GM23338 (cell line): ENCODE data around the gene SH3D19. TPM values are rescaled to one million over a fixed set of nuclear protein-coding genes. Genes with fewer than 3 reads are reported as not detected.
A peak's percentile ranks its signal among the peaks of the same experiment; 100 is the strongest.

ENCODE experiments used
- ATAC-seq: fragments of 200-7000 bp; cut with Tn5 transposase; 3 replicates; pipeline ENCODE4 v1.9.1; 2020
- DNase-seq: peaks from one replicate; pipeline ENCODE4 v3.0.0-alpha.2; 2015; ENCODE audit warnings: low spot score
- H2AFZ ChIP-seq: fragments of 200-600 bp; sonication (generic); 2 replicates; pipeline ENCODE4 v1.8.0; 2016; ENCODE audit warnings: antibody characterized with exemption, mild to moderate bottlenecking, moderate library complexity
- H3F3A ChIP-seq: fragments of 200-600 bp; sonication (generic); replicated peaks from 2 replicates; pipeline ENCODE4 v1.8.0; 2017; ENCODE audit warnings: antibody characterized with exemption, mixed run types, low read depth
- H3K27ac ChIP-seq: fragments of 200-600 bp; sonication (generic); 2 replicates; pipeline ENCODE4 v1.6.1; 2016; ENCODE audit warnings: low read depth
- H3K27me3 ChIP-seq: fragments of 200-600 bp; sonication (generic); 2 replicates; pipeline ENCODE4 v1.8.0; 2016; ENCODE audit warnings: mild to moderate bottlenecking, mixed run types, moderate library complexity; ENCODE audit not compliant: insufficient read depth
- H3K36me3 ChIP-seq: fragments of 200-600 bp; sonication (generic); 2 replicates; pipeline ENCODE4 v1.8.0; 2016; ENCODE audit warnings: mild to moderate bottlenecking; ENCODE audit not compliant: insufficient read depth
- H3K4me1 ChIP-seq: fragments of 200-600 bp; sonication (generic); 2 replicates; pipeline ENCODE4 v1.8.0; 2016; ENCODE audit warnings: mild to moderate bottlenecking, moderate library complexity; ENCODE audit not compliant: insufficient read depth
- H3K4me2 ChIP-seq: fragments of 200-600 bp; sonication (generic); 2 replicates; pipeline ENCODE4 v1.7.1; 2017; ENCODE audit warnings: mixed run types
- H3K4me3 ChIP-seq: fragments of 200-600 bp; sonication (generic); 2 replicates; pipeline ENCODE4 v1.6.1; 2016; ENCODE audit warnings: mixed run types
- H3K79me2 ChIP-seq: fragments of 200-600 bp; sonication (generic); replicated peaks from 2 replicates; pipeline ENCODE4 v1.8.0; 2017; ENCODE audit warnings: mild to moderate bottlenecking; ENCODE audit not compliant: insufficient read depth
- H3K9me2 ChIP-seq: fragments of 200-600 bp; sonication (generic); 2 replicates; pipeline ENCODE4 v1.8.0; 2017; ENCODE audit not compliant: insufficient read depth
- H4K20me1 ChIP-seq: fragments of 200-600 bp; sonication (generic); replicated peaks from 2 replicates; pipeline ENCODE4 v1.8.0; 2017; ENCODE audit warnings: mild to moderate bottlenecking; ENCODE audit not compliant: insufficient read depth
- H3K27ac Mint-ChIP-seq: 2 replicates; pipeline ENCODE4 v1.8.0; 2020; ENCODE audit warnings: inconsistent platforms, mild to moderate bottlenecking, moderate library complexity, mixed read lengths
- H3K27me3 Mint-ChIP-seq: 3 replicates; pipeline ENCODE4 v1.8.0; 2022; ENCODE audit warnings: low read depth, mild to moderate bottlenecking, moderate library complexity, mixed read lengths, inconsistent platforms; ENCODE audit not compliant: insufficient read depth, poor library complexity
- H3K36me3 Mint-ChIP-seq: 3 replicates; pipeline ENCODE4 v1.8.0; 2021; ENCODE audit warnings: low read depth, mild to moderate bottlenecking, inconsistent platforms, moderate library complexity, mixed read lengths
- H3K4me1 Mint-ChIP-seq: 3 replicates; pipeline ENCODE4 v1.8.0; 2020; ENCODE audit warnings: mild to moderate bottlenecking, inconsistent platforms, mixed read lengths
- H3K4me3 Mint-ChIP-seq: 3 replicates; pipeline ENCODE4 v1.8.0; 2021; ENCODE audit warnings: moderate library complexity, mild to moderate bottlenecking, inconsistent platforms, mixed read lengths
- H3K9me3 Mint-ChIP-seq: 3 replicates; pipeline ENCODE4 v1.8.0; 2020; ENCODE audit warnings: moderate library complexity, mild to moderate bottlenecking, inconsistent platforms, mixed read lengths
- EZH2 ChIP-seq: fragments of 200-600 bp; sonication (generic); IDR thresholded peaks from one replicate; pipeline ENCODE4 v1.8.0; 2017; ENCODE audit warnings: antibody characterized with exemption, mild to moderate bottlenecking, low read depth; ENCODE audit not compliant: unreplicated experiment
- EZH2phosphoT487 ChIP-seq: fragments of 200-600 bp; sonication (generic); IDR thresholded peaks from one replicate; pipeline ENCODE4 v1.8.1; 2018; ENCODE audit warnings: antibody characterized with exemption; ENCODE audit not compliant: unreplicated experiment
- JUNB ChIP-seq: IDR thresholded peaks from one replicate; pipeline ENCODE4 v1.6.1; 2016; ENCODE audit warnings: antibody characterized with exemption; ENCODE audit not compliant: unreplicated experiment
- ZNF331 ChIP-seq: fragments of 250-450 bp; sonication (Bioruptor Pico); IDR thresholded peaks from 2 replicates; pipeline ENCODE4 v1.5.0; 2020; ENCODE audit warnings: low read depth, mild to moderate bottlenecking, moderate library complexity
- polyA plus RNA-seq: library from polyadenylated mRNA; unstranded; fragments of >200 nt; fragmentation: Nextera tagmentation; extraction: Ambion mirVana; gene quantifications from 2 replicates; pipeline ENCODE4 v1.2.1, GENCODE V29; 2016
- total RNA-seq: library from RNA; depleted of rRNA; stranded (reverse); fragments of >200 nt; shearing (Covaris generic); gene quantifications from 2 replicates; pipeline ENCODE4 v1.2.3, GENCODE V29; 2014
- TF ChIP-seq, protein P1 (sequence below): IDR thresholded peaks from one replicate; pipeline ENCODE4 v1.6.1; 2018; ENCODE audit warnings: antibody characterized with exemption; ENCODE audit not compliant: unreplicated experiment
- TF ChIP-seq, protein P2 (sequence below): fragments of 250-450 bp; sonication (Bioruptor Pico); IDR thresholded peaks from 2 replicates; pipeline ENCODE4 v1.5.0; 2020; ENCODE audit warnings: mild to moderate bottlenecking, moderate library complexity

SH3D19 gene
- total and polyA plus RNA-seq, 2 experiments from 2014 or later, result 25.3 to 57.4 TPM

DNA sequence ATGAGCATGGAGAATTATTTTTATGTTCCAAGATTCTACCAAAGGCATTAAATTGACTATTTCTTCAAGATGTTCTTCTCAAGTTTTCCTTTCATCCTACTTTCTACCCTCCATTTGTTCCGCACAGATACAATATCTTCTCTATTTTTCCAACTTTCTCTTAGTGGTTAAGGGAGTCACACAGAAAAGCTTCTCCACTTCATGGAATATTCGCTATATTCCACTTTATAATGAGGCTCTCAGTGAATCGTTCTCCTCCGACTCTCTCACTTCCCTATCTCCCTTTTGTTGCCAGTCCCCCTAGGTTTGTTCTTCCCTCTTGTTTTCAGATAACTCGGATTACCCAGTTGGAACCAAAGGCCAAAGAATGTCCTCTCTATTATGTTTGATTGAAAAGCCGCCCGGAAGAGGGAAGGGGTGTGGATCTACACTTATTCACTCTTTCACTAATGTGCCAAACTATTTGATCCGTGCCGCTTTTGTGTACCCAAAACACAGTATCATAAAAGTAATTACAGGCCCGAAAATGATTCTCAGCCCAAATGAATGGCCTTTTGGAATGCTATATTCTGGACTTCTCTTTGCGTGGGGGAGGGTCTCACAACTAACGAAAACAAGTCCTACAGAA is 1.2 kb downstream of the SH3D19 start:
- H3K4me3 ChIP-seq, result peak overlapping the region; percentile 77
- no peaks in the 10 kb centered on the region for H3K36me3 ChIP-seq
- H3K27me3 Mint-ChIP-seq, result peaks cover 4% of the 10 kb centered on the region
- TF ChIP-seq JUNB, result no peak
- TF ChIP-seq, protein P1, sequence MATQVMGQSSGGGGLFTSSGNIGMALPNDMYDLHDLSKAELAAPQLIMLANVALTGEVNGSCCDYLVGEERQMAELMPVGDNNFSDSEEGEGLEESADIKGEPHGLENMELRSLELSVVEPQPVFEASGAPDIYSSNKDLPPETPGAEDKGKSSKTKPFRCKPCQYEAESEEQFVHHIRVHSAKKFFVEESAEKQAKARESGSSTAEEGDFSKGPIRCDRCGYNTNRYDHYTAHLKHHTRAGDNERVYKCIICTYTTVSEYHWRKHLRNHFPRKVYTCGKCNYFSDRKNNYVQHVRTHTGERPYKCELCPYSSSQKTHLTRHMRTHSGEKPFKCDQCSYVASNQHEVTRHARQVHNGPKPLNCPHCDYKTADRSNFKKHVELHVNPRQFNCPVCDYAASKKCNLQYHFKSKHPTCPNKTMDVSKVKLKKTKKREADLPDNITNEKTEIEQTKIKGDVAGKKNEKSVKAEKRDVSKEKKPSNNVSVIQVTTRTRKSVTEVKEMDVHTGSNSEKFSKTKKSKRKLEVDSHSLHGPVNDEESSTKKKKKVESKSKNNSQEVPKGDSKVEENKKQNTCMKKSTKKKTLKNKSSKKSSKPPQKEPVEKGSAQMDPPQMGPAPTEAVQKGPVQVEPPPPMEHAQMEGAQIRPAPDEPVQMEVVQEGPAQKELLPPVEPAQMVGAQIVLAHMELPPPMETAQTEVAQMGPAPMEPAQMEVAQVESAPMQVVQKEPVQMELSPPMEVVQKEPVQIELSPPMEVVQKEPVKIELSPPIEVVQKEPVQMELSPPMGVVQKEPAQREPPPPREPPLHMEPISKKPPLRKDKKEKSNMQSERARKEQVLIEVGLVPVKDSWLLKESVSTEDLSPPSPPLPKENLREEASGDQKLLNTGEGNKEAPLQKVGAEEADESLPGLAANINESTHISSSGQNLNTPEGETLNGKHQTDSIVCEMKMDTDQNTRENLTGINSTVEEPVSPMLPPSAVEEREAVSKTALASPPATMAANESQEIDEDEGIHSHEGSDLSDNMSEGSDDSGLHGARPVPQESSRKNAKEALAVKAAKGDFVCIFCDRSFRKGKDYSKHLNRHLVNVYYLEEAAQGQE, result no peak
- 0 out of 2 replicates have a peak, but pooled peaks have one; percentile 9 for TF ChIP-seq ZNF331 (CRISPR knock-in tag)
- TF ChIP-seq, protein P2, sequence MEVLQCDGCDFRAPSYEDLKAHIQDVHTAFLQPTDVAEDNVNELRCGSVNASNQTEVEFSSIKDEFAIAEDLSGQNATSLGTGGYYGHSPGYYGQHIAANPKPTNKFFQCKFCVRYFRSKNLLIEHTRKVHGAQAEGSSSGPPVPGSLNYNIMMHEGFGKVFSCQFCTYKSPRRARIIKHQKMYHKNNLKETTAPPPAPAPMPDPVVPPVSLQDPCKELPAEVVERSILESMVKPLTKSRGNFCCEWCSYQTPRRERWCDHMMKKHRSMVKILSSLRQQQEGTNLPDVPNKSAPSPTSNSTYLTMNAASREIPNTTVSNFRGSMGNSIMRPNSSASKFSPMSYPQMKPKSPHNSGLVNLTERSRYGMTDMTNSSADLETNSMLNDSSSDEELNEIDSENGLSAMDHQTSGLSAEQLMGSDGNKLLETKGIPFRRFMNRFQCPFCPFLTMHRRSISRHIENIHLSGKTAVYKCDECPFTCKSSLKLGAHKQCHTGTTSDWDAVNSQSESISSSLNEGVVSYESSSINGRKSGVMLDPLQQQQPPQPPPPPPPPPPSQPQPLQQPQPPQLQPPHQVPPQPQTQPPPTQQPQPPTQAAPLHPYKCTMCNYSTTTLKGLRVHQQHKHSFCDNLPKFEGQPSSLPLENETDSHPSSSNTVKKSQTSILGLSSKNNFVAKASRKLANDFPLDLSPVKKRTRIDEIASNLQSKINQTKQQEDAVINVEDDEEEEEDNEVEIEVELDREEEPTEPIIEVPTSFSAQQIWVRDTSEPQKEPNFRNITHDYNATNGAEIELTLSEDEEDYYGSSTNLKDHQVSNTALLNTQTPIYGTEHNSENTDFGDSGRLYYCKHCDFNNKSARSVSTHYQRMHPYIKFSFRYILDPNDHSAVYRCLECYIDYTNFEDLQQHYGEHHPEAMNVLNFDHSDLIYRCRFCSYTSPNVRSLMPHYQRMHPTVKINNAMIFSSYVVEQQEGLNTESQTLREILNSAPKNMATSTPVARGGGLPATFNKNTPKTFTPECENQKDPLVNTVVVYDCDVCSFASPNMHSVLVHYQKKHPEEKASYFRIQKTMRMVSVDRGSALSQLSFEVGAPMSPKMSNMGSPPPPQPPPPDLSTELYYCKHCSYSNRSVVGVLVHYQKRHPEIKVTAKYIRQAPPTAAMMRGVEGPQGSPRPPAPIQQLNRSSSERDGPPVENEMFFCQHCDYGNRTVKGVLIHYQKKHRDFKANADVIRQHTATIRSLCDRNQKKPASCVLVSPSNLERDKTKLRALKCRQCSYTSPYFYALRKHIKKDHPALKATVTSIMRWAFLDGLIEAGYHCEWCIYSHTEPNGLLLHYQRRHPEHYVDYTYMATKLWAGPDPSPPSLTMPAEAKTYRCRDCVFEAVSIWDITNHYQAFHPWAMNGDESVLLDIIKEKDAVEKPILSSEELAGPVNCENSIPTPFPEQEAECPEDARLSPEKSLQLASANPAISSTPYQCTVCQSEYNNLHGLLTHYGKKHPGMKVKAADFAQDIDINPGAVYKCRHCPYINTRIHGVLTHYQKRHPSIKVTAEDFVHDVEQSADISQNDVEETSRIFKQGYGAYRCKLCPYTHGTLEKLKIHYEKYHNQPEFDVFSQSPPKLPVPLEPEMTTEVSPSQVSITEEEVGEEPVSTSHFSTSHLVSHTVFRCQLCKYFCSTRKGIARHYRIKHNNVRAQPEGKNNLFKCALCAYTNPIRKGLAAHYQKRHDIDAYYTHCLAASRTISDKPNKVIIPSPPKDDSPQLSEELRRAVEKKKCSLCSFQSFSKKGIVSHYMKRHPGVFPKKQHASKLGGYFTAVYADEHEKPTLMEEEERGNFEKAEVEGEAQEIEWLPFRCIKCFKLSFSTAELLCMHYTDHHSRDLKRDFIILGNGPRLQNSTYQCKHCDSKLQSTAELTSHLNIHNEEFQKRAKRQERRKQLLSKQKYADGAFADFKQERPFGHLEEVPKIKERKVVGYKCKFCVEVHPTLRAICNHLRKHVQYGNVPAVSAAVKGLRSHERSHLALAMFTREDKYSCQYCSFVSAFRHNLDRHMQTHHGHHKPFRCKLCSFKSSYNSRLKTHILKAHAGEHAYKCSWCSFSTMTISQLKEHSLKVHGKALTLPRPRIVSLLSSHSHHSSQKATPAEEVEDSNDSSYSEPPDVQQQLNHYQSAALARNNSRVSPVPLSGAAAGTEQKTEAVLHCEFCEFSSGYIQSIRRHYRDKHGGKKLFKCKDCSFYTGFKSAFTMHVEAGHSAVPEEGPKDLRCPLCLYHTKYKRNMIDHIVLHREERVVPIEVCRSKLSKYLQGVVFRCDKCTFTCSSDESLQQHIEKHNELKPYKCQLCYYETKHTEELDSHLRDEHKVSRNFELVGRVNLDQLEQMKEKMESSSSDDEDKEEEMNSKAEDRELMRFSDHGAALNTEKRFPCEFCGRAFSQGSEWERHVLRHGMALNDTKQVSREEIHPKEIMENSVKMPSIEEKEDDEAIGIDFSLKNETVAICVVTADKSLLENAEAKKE, result no peak
- no peak for TF ChIP-seq EZH2phosphoT487
- TF ChIP-seq EZH2, result no peak
- H3K27ac Mint-ChIP-seq, result peak overlapping the region; percentile 83
- peak; percentile 45 for ATAC-seq
- DNase-seq, result peak; percentile 73
- no peaks in the 10 kb centered on the region for H3K27me3 ChIP-seq
- peak overlapping the region; percentile 88 for H3K4me3 Mint-ChIP-seq
- no peaks in the 10 kb centered on the region for H3F3A ChIP-seq
- H3K9me2 ChIP-seq, result no peaks in the 10 kb centered on the region
- H3K4me2 ChIP-seq, result peak overlapping the region; percentile 69
- peak overlapping the region; percentile 27; the same call in 1 of the 2 replicates for H3K27ac ChIP-seq
- peaks cover 26% of the 10 kb centered on the region for H3K4me1 ChIP-seq
- H4K20me1 ChIP-seq, result no peaks in the 10 kb centered on the region; the same call in 1 of the 2 replicates
- H3K36me3 Mint-ChIP-seq, result 0 out of 3 replicates have a peak, but pooled peaks cover 4% of the 10 kb centered on the region
- H2AFZ ChIP-seq, result no peak overlapping the region
- peaks cover 49% of the 10 kb centered on the region for H3K79me2 ChIP-seq
- peaks cover 39% of the 10 kb centered on the region for H3K4me1 Mint-ChIP-seq
- H3K9me3 Mint-ChIP-seq, result no peaks in the 10 kb centered on the region
